H1 (cell line): ENCODE data around the gene SMARCC1. TPM values are rescaled to one million over a fixed set of nuclear protein-coding genes. Genes with fewer than 3 reads are reported as not detected.
A peak's percentile ranks its signal among the peaks of the same experiment; 100 is the strongest.

Source experiments
- CTCF ChIA-PET: fragments of 300-600 bp; sonication (Branson Sonifier 250); formaldehyde crosslinking; loops from one replicate; lab custom pipeline; 2021; ENCODE audit not compliant: partially characterized antibody; lab: Charles Lee
- POLR2A ChIA-PET: fragments of 300-600 bp; sonication (Branson Sonifier 250); formaldehyde crosslinking; loops from one replicate; lab custom pipeline; 2021; ENCODE audit warnings: inconsistent platforms; ENCODE audit not compliant: partially characterized antibody; lab: Charles Lee
- DNase-seq, 2 experiments: peaks; one replicate each; pipeline versions ENCODE4 v3.0.0 to v3.0.0-alpha.2; 2010 to 2022; ENCODE audit warnings: low spot score in 2 of 2, low read depth in 1 of 2, mixed read lengths in 1 of 2
- FAIRE-seq: peaks from 2 replicates; lab custom pipeline; 2011; peaks lifted over from hg19 to GRCh38; lab: Jason Lieb, UNC
- H2AFZ ChIP-seq: 2 replicates; pipeline ENCODE4 v1.8.1; 2012; ENCODE audit warnings: low read length, inconsistent platforms
- H2AK5ac ChIP-seq: 2 replicates; pipeline ENCODE4 v1.6.1; 2013; ENCODE audit warnings: low read depth, low read length
- H2BK120ac ChIP-seq: replicated peaks from 2 replicates; pipeline ENCODE3; 2013; ENCODE audit warnings: low read depth, low read length, inconsistent platforms
- H2BK12ac ChIP-seq: 2 replicates; pipeline ENCODE4 v1.6.1; 2013; ENCODE audit warnings: low read depth, low read length
- H2BK15ac ChIP-seq: 2 replicates; pipeline ENCODE4 v1.6.1; 2013; ENCODE audit warnings: low read length
- H2BK20ac ChIP-seq: 2 replicates; pipeline ENCODE4 v1.6.1; 2013; ENCODE audit warnings: low read length
- H2BK5ac ChIP-seq: 2 replicates; pipeline ENCODE4 v1.6.1; 2013; ENCODE audit warnings: low read depth, low read length
- H3K14ac ChIP-seq: 2 replicates; pipeline ENCODE4 v1.6.1; 2013; ENCODE audit warnings: inconsistent platforms; ENCODE audit not compliant: insufficient read length
- H3K18ac ChIP-seq: 2 replicates; pipeline ENCODE4 v1.6.1; 2013; ENCODE audit warnings: low read length; ENCODE audit errors: extremely low read depth
- H3K23ac ChIP-seq: 2 replicates; pipeline ENCODE4 v1.6.1; 2013; ENCODE audit warnings: inconsistent platforms; ENCODE audit not compliant: insufficient read length
- H3K23me2 ChIP-seq: 2 replicates; pipeline ENCODE4 v1.6.1; 2013; ENCODE audit warnings: low read depth, low read length
- H3K27ac ChIP-seq: 2 replicates; pipeline ENCODE4 v1.6.1; 2011; ENCODE audit warnings: low read depth, low read length, inconsistent platforms
- H3K27me3 ChIP-seq, 4 experiments: replicated peaks in 1 of 4; 1 replicate in 1 of 4; 2 replicates in 3 of 4; pipeline versions ENCODE4 v1.6.1 to v1.8.1; 2011 to 2013; ENCODE audit warnings: low read length in 3 of 4, mild to moderate bottlenecking in 3 of 4, inconsistent platforms in 2 of 4, mixed read lengths in 2 of 4, moderate library complexity in 1 of 4; ENCODE audit not compliant: control insufficient read depth in 3 of 4, insufficient read depth in 3 of 4; ENCODE audit errors: extremely low read depth in 1 of 4
- H3K36me3 ChIP-seq, 4 experiments: 2 replicates each; pipeline versions ENCODE4 v1.6.1 to v1.8.1; 2011 to 2013; ENCODE audit warnings: mild to moderate bottlenecking in 4 of 4, low read length in 3 of 4, moderate library complexity in 2 of 4, control low read depth in 1 of 4, inconsistent platforms in 1 of 4; ENCODE audit not compliant: insufficient read depth in 4 of 4, control insufficient read depth in 2 of 4
- H3K4ac ChIP-seq: replicated peaks from 2 replicates; pipeline ENCODE3; 2013; ENCODE audit warnings: low read length, low read depth, mixed read lengths, inconsistent platforms; ENCODE audit not compliant: insufficient read length
- H3K4me1 ChIP-seq, 4 experiments: replicated peaks in 1 of 4; 1 replicate in 1 of 4; 2 replicates in 3 of 4; pipeline versions ENCODE4 v1.6.1 to v1.8.1; 2011 to 2013; ENCODE audit warnings: low read length in 3 of 4, inconsistent platforms in 2 of 4, mixed read lengths in 1 of 4; ENCODE audit not compliant: insufficient read depth in 4 of 4, control insufficient read depth in 3 of 4
- H3K4me2 ChIP-seq, 2 experiments: 2 replicates each; pipeline versions ENCODE4 v1.6.1 to v1.8.1; 2011 to 2013; ENCODE audit warnings: low read depth in 2 of 2, low read length in 2 of 2, control low read depth in 1 of 2, inconsistent platforms in 1 of 2, mild to moderate bottlenecking in 1 of 2; ENCODE audit not compliant: insufficient read depth in 1 of 2
- H3K4me3 ChIP-seq, 4 experiments: fragments of 200-600, 300-600 bp in 1 of 4; sonication (generic), shearing (Covaris generic), sonication (Bioruptor Twin) in 1 of 4; 2 replicates each; pipeline versions ENCODE4 v1.5.1 to v1.8.1; 2011 to 2016; ENCODE audit warnings: low read length in 4 of 4, low read depth in 3 of 4, control low read depth in 2 of 4, inconsistent platforms in 2 of 4, mild to moderate bottlenecking in 2 of 4, mixed read lengths in 1 of 4, moderate library complexity in 1 of 4; ENCODE audit not compliant: insufficient read depth in 2 of 4; ENCODE audit errors: extremely low read depth in 1 of 4
- H3K56ac ChIP-seq: replicated peaks from 2 replicates; pipeline ENCODE3; 2013; ENCODE audit warnings: low read depth, mild to moderate bottlenecking, mixed read lengths, low read length, inconsistent platforms; ENCODE audit not compliant: insufficient read length
- H3K79me1 ChIP-seq: 2 replicates; pipeline ENCODE4 v1.6.1; 2013; ENCODE audit warnings: low read depth, low read length, control low read depth
- H3K79me2 ChIP-seq, 2 experiments: 2 replicates each; pipeline versions ENCODE4 v1.6.1 to v1.8.1; 2012 to 2013; ENCODE audit warnings: low read length in 2 of 2, mild to moderate bottlenecking in 2 of 2, inconsistent platforms in 1 of 2; ENCODE audit not compliant: insufficient read depth in 2 of 2, control insufficient read depth in 1 of 2
- H3K9ac ChIP-seq, 4 experiments: replicated peaks in 1 of 4; 1 replicate in 1 of 4; 2 replicates in 3 of 4; pipeline versions ENCODE4 v1.6.1 to v1.8.1; 2011 to 2013; ENCODE audit warnings: low read depth in 3 of 4, low read length in 3 of 4, control low read depth in 2 of 4, mild to moderate bottlenecking in 2 of 4, moderate library complexity in 2 of 4, inconsistent platforms in 1 of 4; ENCODE audit errors: extremely low read depth in 1 of 4
- H3K9me3 ChIP-seq, 2 experiments: 2 replicates each; pipeline versions ENCODE4 v1.6.1 to v1.8.1; 2012 to 2013; ENCODE audit warnings: mild to moderate bottlenecking in 2 of 2, moderate library complexity in 2 of 2, control low read depth in 1 of 2, inconsistent platforms in 1 of 2, low read depth in 1 of 2, low read length in 1 of 2, mixed read lengths in 1 of 2; ENCODE audit not compliant: insufficient read depth in 2 of 2
- H4K20me1 ChIP-seq, 2 experiments: replicated peaks in 1 of 2; 2 replicates each; pipeline versions ENCODE3 to v1.8.1; 2011 to 2013; ENCODE audit warnings: inconsistent platforms in 2 of 2, low read length in 2 of 2, mild to moderate bottlenecking in 1 of 2; ENCODE audit not compliant: insufficient read depth in 2 of 2, control insufficient read depth in 1 of 2
- H4K5ac ChIP-seq: 2 replicates; pipeline ENCODE4 v1.6.1; 2013; ENCODE audit warnings: low read length, low read depth, mixed read lengths, inconsistent platforms; ENCODE audit not compliant: insufficient read length
- H4K8ac ChIP-seq: 2 replicates; pipeline ENCODE4 v1.8.0; 2013; ENCODE audit warnings: mild to moderate bottlenecking, moderate library complexity, low read length, inconsistent platforms; ENCODE audit not compliant: insufficient read depth; ENCODE audit errors: extremely low read depth
- H4K91ac ChIP-seq: replicated peaks from 2 replicates; pipeline ENCODE3; 2013; ENCODE audit warnings: low read length, mixed read lengths, inconsistent platforms; ENCODE audit not compliant: insufficient read length
- MAFK ChIP-seq: IDR thresholded peaks from 2 replicates; pipeline ENCODE4 v1.6.1; 2012; ENCODE audit warnings: low read depth, mild to moderate bottlenecking, improper control_type of control experiment, low read length
- RAD21 ChIP-seq, 2 experiments: IDR thresholded peaks in 1 of 2; conservative IDR thresholded peaks in 1 of 2; 2 replicates each; pipeline ENCODE4 v1.6.1; 2011; ENCODE audit warnings: low read depth in 2 of 2, low read length in 2 of 2, improper control_type of control experiment in 1 of 2, inconsistent platforms in 1 of 2, mild to moderate bottlenecking in 1 of 2, moderate library complexity in 1 of 2
- WGBS, 2 experiments: shearing (Covaris generic) in 1 of 2; methylation state at CpG; one replicate each; pipeline versions ENCODE4 v1.1.6 to v1.1.7; 2013 to 2015; ENCODE audit warnings: low lambda C conversion rate in 2 of 2, mixed read lengths in 2 of 2, inconsistent platforms in 1 of 2, low coverage in 1 of 2, missing lambda C conversion rate in 1 of 2; ENCODE audit not compliant: insufficient replicate concordance in 2 of 2, insufficient coverage in 1 of 2, insufficient read length in 1 of 2; ENCODE audit errors: extremely low coverage in 1 of 2, missing lambda C conversion rate in 1 of 2; 5-methylcytosine and 5-hydroxymethylcytosine counted together
- polyA plus RNA-seq, 7 experiments: library from polyadenylated mRNA; depleted of rRNA in 3 of 7; stranded (reverse) in 5 of 7; unstranded in 2 of 7; fragments of >200 nt in 5 of 7; fragments of 200-250 nt in 2 of 7; gene quantifications; 1 replicate in 5 of 7; 2 replicates in 1 of 7; 4 replicates in 1 of 7; pipeline versions ENCODE4 v1.2.1 to v1.2.3, GENCODE V29; 2011 to 2013; ENCODE audit warnings: missing spikeins in 2 of 7, mixed read lengths in 2 of 7
- total RNA-seq: library from RNA; stranded (reverse); fragmentation: NEBNext Ultra II Directional; extraction: Animal tissue kit (Norgen Biotek cat#: 25700); gene quantifications from 2 replicates; pipeline ENCODE4 v1.2.1, GENCODE V29; 2021
- TF ChIP-seq, protein P1 (sequence below), 3 experiments: IDR thresholded peaks; 1 replicate in 2 of 3; 2 replicates in 1 of 3; pipeline versions ENCODE4 v1.5.1 to v1.6.1; 2011; ENCODE audit warnings: low read length in 3 of 3, mild to moderate bottlenecking in 3 of 3, inconsistent platforms in 2 of 3, low read depth in 1 of 3, moderate library complexity in 1 of 3; ENCODE audit not compliant: insufficient read depth in 1 of 3; ENCODE audit errors: control extremely low read depth in 1 of 3

Gene SMARCC1
- total and polyA plus RNA-seq, 2 of the 8 experiments (the other 6 are each of a cell fraction or from before 2014, with no cell fraction given) = 64.1 to 335 TPM

DNA sequence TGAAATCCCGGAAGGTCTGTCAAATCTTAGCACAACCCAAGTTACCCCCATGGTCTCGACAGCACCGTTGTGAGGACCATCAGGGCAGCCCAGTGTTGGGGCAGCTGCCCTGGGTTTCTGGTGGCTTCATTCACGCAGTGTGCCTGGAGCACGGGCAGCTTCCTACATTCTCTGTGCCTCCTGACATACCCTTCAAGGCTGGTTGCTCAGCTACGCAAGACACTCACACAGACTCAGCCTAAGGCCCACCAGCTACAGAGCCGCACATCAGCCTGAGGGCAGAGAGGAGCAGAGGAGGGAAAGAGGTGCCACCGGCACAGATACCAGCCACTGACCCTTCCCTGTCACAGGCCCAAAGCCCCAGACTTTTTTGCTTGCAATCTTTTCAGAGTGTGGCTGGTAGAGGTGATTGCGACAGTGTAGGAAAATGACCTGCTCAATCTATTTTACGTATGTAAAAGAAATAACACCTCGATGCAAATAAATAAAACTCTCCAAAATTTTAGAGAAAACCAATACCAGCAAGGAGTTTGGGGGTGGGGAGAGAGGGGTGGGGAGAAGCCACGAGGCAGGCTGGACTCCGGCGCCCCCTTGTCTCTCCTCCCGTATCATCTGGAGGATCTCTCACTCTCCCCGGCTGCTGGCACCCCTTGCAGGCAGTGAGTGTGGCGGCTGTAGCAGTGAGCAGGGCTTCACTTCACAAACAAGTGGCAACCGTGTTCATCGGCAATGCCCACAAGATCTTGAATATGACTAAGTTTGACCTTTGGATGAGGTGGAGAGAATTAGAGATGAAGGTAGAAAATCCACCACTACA is 215.8 kb downstream of the SMARCC1 start:
- H3K14ac ChIP-seq = no peak overlapping the region
- H2AK5ac ChIP-seq = no peak overlapping the region
- peak overlapping the region; percentile 64; the same call in 1 of the 2 replicates for H2AFZ ChIP-seq
- H3K4me1 ChIP-seq = peaks cover 0 to 3% (median 0%) of the 10 kb centered on the region in 4 experiments; a peak in 1 of 7 replicates
- H3K23ac ChIP-seq = no peak overlapping the region
- H2BK20ac ChIP-seq = no peak overlapping the region
- H4K8ac ChIP-seq = no peak overlapping the region
- H2BK120ac ChIP-seq = no peak overlapping the region
- no peak overlapping the region for H3K56ac ChIP-seq
- TF ChIP-seq MAFK (no peak), RAD21 (IDR thresholded peaks at IDR 0.05 in 1 of 2, conservative IDR thresholded peaks at IDR 0.05 in 1 of 2; ENCODE audit: low read depth in 2 of 2, low read length in 2 of 2) (peak in 1 of 2 experiments; percentile 21; a peak in 1 of 4 replicates)
- TF ChIP-seq, protein P1, sequence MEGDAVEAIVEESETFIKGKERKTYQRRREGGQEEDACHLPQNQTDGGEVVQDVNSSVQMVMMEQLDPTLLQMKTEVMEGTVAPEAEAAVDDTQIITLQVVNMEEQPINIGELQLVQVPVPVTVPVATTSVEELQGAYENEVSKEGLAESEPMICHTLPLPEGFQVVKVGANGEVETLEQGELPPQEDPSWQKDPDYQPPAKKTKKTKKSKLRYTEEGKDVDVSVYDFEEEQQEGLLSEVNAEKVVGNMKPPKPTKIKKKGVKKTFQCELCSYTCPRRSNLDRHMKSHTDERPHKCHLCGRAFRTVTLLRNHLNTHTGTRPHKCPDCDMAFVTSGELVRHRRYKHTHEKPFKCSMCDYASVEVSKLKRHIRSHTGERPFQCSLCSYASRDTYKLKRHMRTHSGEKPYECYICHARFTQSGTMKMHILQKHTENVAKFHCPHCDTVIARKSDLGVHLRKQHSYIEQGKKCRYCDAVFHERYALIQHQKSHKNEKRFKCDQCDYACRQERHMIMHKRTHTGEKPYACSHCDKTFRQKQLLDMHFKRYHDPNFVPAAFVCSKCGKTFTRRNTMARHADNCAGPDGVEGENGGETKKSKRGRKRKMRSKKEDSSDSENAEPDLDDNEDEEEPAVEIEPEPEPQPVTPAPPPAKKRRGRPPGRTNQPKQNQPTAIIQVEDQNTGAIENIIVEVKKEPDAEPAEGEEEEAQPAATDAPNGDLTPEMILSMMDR (IDR thresholded peaks at IDR 0.05; ENCODE audit: control extremely low read depth in 1 of 3, insufficient read depth in 1 of 3, low read depth in 1 of 3, low read length in 3 of 3) = peak in 2 of 3 experiments; percentile 10 to 28; a peak in 2 of 4 replicates
- no peak overlapping the region for H3K4me2 ChIP-seq
- no peaks in the 10 kb centered on the region for H3K36me3 ChIP-seq
- H3K18ac ChIP-seq = no peak overlapping the region; the same call in 1 of the 2 replicates
- no peak for FAIRE-seq
- H3K79me2 ChIP-seq = no peaks in the 10 kb centered on the region
- no peak overlapping the region for H3K4me3 ChIP-seq
- H2BK15ac ChIP-seq = 0 out of 2 replicates have a peak overlapping the region, but pooled peaks have one; percentile 46
- H3K27me3 ChIP-seq = no peaks in the 10 kb centered on the region
- no peak overlapping the region for H2BK5ac ChIP-seq
- H4K20me1 ChIP-seq = no peaks in the 10 kb centered on the region
- H3K27ac ChIP-seq = no peak overlapping the region
- H4K5ac ChIP-seq = no peak overlapping the region
- H4K91ac ChIP-seq = no peak overlapping the region
- 81% methylated on average over 19 of the region's 19 CpGs; no CpG with 5 or more reads in 1 of the 2 experiments for WGBS, 2 experiments
- H3K79me1 ChIP-seq = no peaks in the 10 kb centered on the region
- ChIA-PET CTCF (interaction anchor here (0.6 to 3.4 kb wide), 5 partner anchors 12 to 435 kb away, joined by 3 to 20 read pairs (median 5); no protein-coding TSS in a partner anchor), POLR2A (interaction anchor here (1.0 kb wide), 1 partner anchor 17 kb away, joined by 3 read pairs; no protein-coding TSS in a partner anchor)
- no peak for DNase-seq
- H3K9ac ChIP-seq = no peak overlapping the region
- no peaks in the 10 kb centered on the region for H3K23me2 ChIP-seq
- H3K9me3 ChIP-seq = no peaks in the 10 kb centered on the region
- no peak overlapping the region for H2BK12ac ChIP-seq
- H3K4ac ChIP-seq = no peak overlapping the region
